Breast epithelium (tissue), 4 donors: Measurements from ENCODE around the gene CHD3. TPM values are rescaled to one million over a fixed set of nuclear protein-coding genes. Genes with fewer than 3 reads are reported as not detected.
A peak's percentile ranks its signal among the peaks of the same experiment; 100 is the strongest.

Experiments used
- DNase-seq, 2 donors: peaks; one replicate each; pipeline ENCODE4 v3.0.0-alpha.2; 2019; ENCODE audit warnings: low spot score in 2 of 2
- H3K27ac ChIP-seq, 2 donors: fragments of 200-600 bp; sonication (generic) in 1 of 2; one replicate each; pipeline ENCODE4 v1.5.1; 2016 to 2019; ENCODE audit warnings: mild to moderate bottlenecking in 1 of 2
- H3K27me3 ChIP-seq, 2 donors: fragments of 200-600 bp; sonication (generic) in 1 of 2; one replicate each; pipeline versions ENCODE4 v1.5.1 to v1.6.0; 2017 to 2019; ENCODE audit warnings: control low read depth in 1 of 2, mild to moderate bottlenecking in 1 of 2
- H3K36me3 ChIP-seq: fragments of 200-600 bp; one replicate; pipeline ENCODE4 v1.5.1; 2019
- H3K4me1 ChIP-seq, 2 donors: fragments of 200-600 bp; sonication (generic); one replicate each; pipeline ENCODE4 v1.5.1; 2016 to 2019; ENCODE audit warnings: control low read depth in 1 of 2
- H3K4me3 ChIP-seq, 3 donors: fragments of 200-600 bp; sonication (generic); 1 replicate in 2 of 3; 2 replicates in 1 of 3; pipeline ENCODE4 v1.5.1; 2016 to 2019; ENCODE audit warnings: mild to moderate bottlenecking in 3 of 3, moderate library complexity in 2 of 3
- H3K9me3 ChIP-seq, 2 donors: fragments of 200-600 bp; sonication (generic) in 1 of 2; one replicate each; pipeline ENCODE4 v1.5.1; 2016 to 2019; ENCODE audit warnings: control low read depth in 1 of 2
- POLR2A ChIP-seq: fragments of 450-650 bp; IDR thresholded peaks from one replicate; pipeline ENCODE4 v1.6.1; 2016; ENCODE audit warnings: antibody characterized with exemption, mild to moderate bottlenecking, moderate library complexity
- POLR2AphosphoS5 ChIP-seq, 3 donors: sonication (generic); formaldehyde crosslinking; IDR thresholded peaks; one replicate each; pipeline ENCODE4 v1.6.1; 2017; ENCODE audit warnings: antibody characterized with exemption in 3 of 3
- intact Hi-C: fragments of 100-400 bp; cut with DNase I; formaldehyde crosslinking; loops from one replicate; pipeline ENCODE4 v1.15.1; 2023; ENCODE audit warnings: low total_unique reads
- total RNA-seq, 3 donors: library from RNA; depleted of rRNA; stranded (reverse); fragments of >200 nt; gene quantifications; one replicate each; pipeline ENCODE4 v1.1.0, GENCODE V29; 2016
- TF ChIP-seq, protein P1 (sequence below), 3 donors: fragments of 450-650 bp; IDR thresholded peaks; one replicate each; pipeline ENCODE4 v1.5.1; 2016 to 2017; ENCODE audit warnings: antibody characterized with exemption in 3 of 3, mild to moderate bottlenecking in 3 of 3, moderate library complexity in 3 of 3

CHD3 gene
- total RNA-seq, 3 donors from 2014 or later = 47.5 to 99.0 (median 90.0) TPM

DNA sequence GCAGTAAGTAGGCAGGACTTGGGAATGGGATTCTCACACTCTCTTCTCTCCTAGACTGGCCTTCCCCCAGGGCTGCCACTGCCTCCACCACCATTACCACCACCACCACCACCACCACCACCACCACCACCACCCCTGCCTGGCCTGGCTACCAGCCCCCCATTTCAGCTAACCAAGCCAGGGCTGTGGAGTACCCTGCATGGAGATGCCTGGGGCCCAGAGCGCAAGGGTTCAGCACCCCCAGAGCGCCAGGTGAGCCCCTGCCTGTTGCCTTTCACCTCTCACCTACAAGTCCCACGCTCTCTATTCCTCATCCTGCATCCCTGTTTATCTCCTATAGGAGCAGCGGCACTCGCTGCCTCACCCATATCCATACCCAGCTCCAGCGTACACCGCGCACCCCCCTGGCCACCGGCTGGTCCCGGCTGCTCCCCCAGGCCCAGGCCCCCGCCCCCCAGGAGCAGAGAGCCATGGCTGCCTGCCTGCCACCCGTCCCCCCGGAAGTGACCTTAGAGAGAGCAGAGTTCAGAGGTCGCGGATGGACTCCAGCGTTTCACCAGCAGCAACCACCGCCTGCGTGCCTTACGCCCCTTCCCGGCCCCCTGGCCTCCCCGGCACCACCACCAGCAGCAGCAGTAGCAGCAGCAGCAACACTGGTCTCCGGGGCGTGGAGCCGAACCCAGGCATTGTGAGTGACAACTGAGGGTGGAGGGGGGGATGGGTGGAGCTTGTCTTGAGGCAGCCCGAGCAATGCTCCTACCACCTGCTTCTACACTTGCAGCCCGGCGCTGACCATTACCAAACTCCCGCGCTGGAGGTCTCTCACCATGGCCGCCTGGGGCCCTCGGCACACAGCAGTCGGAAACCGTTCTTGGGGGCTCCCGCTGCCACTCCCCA lies 41.6 kb upstream of the CHD3 start:
- peak in 1 of 2 donors; percentile 48 for DNase-seq
- TF ChIP-seq POLR2AphosphoS5 (IDR thresholded peaks at IDR 0.05) (no peak), POLR2A (no peak)
- TF ChIP-seq, protein P1, sequence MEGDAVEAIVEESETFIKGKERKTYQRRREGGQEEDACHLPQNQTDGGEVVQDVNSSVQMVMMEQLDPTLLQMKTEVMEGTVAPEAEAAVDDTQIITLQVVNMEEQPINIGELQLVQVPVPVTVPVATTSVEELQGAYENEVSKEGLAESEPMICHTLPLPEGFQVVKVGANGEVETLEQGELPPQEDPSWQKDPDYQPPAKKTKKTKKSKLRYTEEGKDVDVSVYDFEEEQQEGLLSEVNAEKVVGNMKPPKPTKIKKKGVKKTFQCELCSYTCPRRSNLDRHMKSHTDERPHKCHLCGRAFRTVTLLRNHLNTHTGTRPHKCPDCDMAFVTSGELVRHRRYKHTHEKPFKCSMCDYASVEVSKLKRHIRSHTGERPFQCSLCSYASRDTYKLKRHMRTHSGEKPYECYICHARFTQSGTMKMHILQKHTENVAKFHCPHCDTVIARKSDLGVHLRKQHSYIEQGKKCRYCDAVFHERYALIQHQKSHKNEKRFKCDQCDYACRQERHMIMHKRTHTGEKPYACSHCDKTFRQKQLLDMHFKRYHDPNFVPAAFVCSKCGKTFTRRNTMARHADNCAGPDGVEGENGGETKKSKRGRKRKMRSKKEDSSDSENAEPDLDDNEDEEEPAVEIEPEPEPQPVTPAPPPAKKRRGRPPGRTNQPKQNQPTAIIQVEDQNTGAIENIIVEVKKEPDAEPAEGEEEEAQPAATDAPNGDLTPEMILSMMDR (IDR thresholded peaks at IDR 0.05) = no peak
- Histone ChIP-seq H3K4me1 (peaks cover 6 to 7% of the 10 kb centered on the region in 2 donors), H3K36me3 (no peaks in the 10 kb centered on the region), H3K4me3 (no peak overlapping the region), H3K9me3 (no peaks in the 10 kb centered on the region), H3K27me3 (no peaks in the 10 kb centered on the region), H3K27ac (no peak overlapping the region)
- intact Hi-C loops = no loop called here

DNA sequence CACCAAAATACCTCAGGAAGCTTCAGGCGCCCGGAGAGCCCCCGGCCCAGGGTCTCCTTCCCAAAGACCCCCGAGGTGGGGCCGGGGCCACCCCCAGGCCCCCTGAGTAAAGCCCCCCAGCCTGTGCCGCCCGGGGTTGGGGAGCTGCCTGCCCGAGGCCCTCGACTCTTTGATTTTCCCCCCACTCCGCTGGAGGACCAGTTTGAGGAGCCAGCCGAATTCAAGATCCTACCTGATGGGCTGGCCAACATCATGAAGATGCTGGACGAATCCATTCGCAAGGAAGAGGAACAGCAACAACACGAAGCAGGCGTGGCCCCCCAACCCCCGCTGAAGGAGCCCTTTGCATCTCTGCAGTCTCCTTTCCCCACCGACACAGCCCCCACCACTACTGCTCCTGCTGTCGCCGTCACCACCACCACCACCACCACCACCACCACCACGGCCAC lies 40.4 kb upstream of the CHD3 start:
- H3K36me3 ChIP-seq = no peaks in the 10 kb centered on the region

DNA sequence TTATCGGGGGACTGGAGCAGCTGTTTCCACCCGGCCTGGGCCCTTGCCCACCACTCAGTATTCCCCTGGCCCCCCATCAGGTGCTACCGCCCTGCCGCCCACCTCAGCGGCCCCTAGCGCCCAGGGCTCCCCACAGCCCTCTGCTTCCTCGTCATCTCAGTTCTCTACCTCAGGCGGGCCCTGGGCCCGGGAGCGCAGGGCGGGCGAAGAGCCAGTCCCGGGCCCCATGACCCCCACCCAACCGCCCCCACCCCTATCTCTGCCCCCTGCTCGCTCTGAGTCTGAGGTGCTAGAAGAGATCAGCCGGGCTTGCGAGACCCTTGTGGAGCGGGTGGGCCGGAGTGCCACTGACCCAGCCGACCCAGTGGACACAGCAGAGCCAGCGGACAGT lies 39.9 kb upstream of the CHD3 start:
- no peak overlapping the region for H3K4me3 ChIP-seq
- peaks cover 6 to 10% of the 10 kb centered on the region in 2 donors for H3K4me1 ChIP-seq
- intact Hi-C loops = no loop called here
- TF ChIP-seq, protein P1 (IDR thresholded peaks at IDR 0.05) = no peak
- TF ChIP-seq POLR2AphosphoS5 (IDR thresholded peaks at IDR 0.05) (no peak), POLR2A (no peak)
- H3K36me3 ChIP-seq = no peaks in the 10 kb centered on the region
- no peak for DNase-seq
- H3K27me3 ChIP-seq = no peaks in the 10 kb centered on the region
- H3K27ac ChIP-seq = no peak overlapping the region
- H3K9me3 ChIP-seq = no peaks in the 10 kb centered on the region

More for the DNA sequence above, 40.4 kb upstream of the CHD3 start:
- no peak overlapping the region for H3K4me3 ChIP-seq
- H3K4me1 ChIP-seq = peaks cover 6 to 10% of the 10 kb centered on the region in 2 donors
- no peak overlapping the region for H3K27ac ChIP-seq
- H3K27me3 ChIP-seq = no peaks in the 10 kb centered on the region
- DNase-seq = no peak
- no peaks in the 10 kb centered on the region for H3K9me3 ChIP-seq
- intact Hi-C loops = no loop called here
- TF ChIP-seq, protein P1 (IDR thresholded peaks at IDR 0.05) = no peak
- TF ChIP-seq POLR2A (no peak), POLR2AphosphoS5 (IDR thresholded peaks at IDR 0.05) (no peak)

DNA sequence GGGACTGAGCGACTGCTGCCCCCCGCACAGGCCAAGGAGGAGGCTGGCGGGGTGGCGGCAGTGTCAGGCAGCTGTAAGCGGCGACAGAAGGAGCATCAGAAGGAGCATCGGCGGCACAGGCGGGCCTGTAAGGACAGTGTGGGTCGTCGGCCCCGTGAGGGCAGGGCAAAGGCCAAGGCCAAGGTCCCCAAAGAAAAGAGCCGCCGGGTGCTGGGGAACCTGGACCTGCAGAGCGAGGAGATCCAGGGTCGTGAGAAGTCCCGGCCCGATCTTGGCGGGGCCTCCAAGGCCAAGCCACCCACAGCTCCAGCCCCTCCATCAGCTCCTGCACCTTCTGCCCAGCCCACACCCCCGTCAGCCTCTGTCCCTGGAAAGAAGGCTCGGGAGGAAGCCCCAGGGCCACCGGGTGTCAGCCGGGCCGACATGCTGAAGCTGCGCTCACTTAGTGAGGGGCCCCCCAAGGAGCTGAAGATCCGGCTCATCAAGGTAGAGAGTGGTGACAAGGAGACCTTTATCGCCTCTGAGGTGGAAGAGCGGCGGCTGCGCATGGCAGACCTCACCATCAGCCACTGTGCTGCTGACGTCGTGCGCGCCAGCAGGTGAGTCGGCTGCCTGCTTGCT lies 39.3 kb upstream of the CHD3 start:
- TF ChIP-seq POLR2A = no peak
- Histone ChIP-seq H3K27ac (no peak overlapping the region), H3K4me1 (peaks cover 6 to 10% of the 10 kb centered on the region in 2 donors), H3K27me3 (no peaks in the 10 kb centered on the region), H3K9me3 (no peaks in the 10 kb centered on the region), H3K4me3 (no peak overlapping the region), H3K36me3 (no peaks in the 10 kb centered on the region)
- intact Hi-C loops = no loop called here
- peak in 1 of 2 donors; percentile 47 for DNase-seq

DNA sequence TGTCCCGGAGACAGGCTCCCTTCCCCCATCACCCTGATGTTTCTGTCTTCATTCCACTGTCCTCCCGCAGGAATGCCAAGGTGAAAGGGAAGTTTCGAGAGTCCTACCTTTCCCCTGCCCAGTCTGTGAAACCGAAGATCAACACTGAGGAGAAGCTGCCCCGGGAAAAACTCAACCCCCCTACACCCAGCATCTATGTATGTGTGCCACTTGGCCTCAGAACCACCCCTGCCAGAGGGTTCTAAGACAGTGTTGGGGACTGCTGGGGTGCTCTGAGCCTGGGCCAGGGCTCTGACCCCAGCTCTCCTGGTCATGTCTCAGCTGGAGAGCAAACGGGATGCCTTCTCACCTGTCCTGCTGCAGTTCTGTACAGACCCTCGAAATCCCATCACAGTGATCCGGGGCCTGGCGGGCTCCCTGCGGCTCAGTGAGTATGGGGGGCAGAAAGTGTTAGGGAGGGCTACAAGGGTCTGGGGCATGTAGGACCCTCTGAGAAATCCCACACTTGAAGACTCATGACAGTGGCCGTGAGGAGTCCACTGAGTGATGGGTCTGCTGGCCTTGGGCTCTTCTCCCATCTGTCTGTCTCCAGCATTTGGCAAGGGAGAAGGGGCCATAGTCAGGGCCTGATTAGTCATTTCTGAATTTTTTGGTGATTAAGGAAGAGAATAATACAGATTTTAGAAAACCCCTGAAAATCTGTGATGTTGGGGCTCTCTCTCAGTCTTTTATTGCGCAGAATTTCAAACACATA lies 38.7 kb upstream of the CHD3 start:
- no peaks in the 10 kb centered on the region for H3K36me3 ChIP-seq
- no peak overlapping the region for H3K4me3 ChIP-seq
- intact Hi-C loops = no loop called here
- no peaks in the 10 kb centered on the region for H3K9me3 ChIP-seq
- DNase-seq = no peak
- peaks cover 6 to 10% of the 10 kb centered on the region in 2 donors for H3K4me1 ChIP-seq
- TF ChIP-seq, protein P1 (IDR thresholded peaks at IDR 0.05) = no peak
- TF ChIP-seq POLR2A (no peak), POLR2AphosphoS5 (IDR thresholded peaks at IDR 0.05) (no peak)
- no peak overlapping the region for H3K27ac ChIP-seq
- no peaks in the 10 kb centered on the region for H3K27me3 ChIP-seq
